ENCODE measurements around the gene C18orf63. TPM values are rescaled to one million over a fixed set of nuclear protein-coding genes. Genes with fewer than 3 reads are reported as not detected.

The C18orf63 gene
- total RNA-seq, 4 donors from 2014 or later: not detected

Other genes with a start within 250 kb of the C18orf63 start
- gene FBXO15, start 168.0 kb upstream of the C18orf63 start, total RNA-seq: under 1 TPM in 2 of 4 donors, not detected in 2; 0.33 to 0.45 TPM
- gene TIMM21, start 167.3 kb upstream of the C18orf63 start, total RNA-seq: 10 to 100 TPM; 39.7 to 55.6 (median 46.7) TPM
- 10 to 100 TPM; 77.7 to 99.4 (median 81.5) TPM for gene CYB5A, start 23.9 kb upstream of the C18orf63 start, total RNA-seq
- under 1 TPM in 3 of 4 donors, not detected in 1; 0.17 to 0.50 (median 0.45) TPM for gene DIPK1C, start 141.5 kb downstream of the C18orf63 start, total RNA-seq
- 10 to 100 TPM; 31.1 to 52.5 (median 42.9) TPM for gene CNDP2, start 180.5 kb downstream of the C18orf63 start, total RNA-seq
- not detected for gene CNDP1, start 218.7 kb downstream of the C18orf63 start, total RNA-seq